Activated naive CD4-positive, alpha-beta T cell treated with anti-CD3 and anti-CD28 coated beads, Interleukin-2, amount 10 ng/mL, durations not matched to agents 7 days and 5 days (primary cell): ENCODE measurements around the gene PAIP2.
"Not testable (repeated sequence)": the region's sequence is repeated elsewhere in the genome, so short reads cannot be mapped to it uniquely, and the experiment has no call there.

ENCODE experiments used
- CTCF ChIA-PET: fragments of 350-600 bp; sonication (Branson Sonifier 250); formaldehyde crosslinking; loops from one replicate; lab custom pipeline; 2021; ENCODE audit warnings: antibody characterized with exemption; lab: Charles Lee
- DNase-seq: peaks from one replicate; pipeline ENCODE4 v3.0.0-alpha.2; 2020
- H3K27ac Mint-ChIP-seq: one replicate; pipeline ENCODE4 v1.8.0; 2021; ENCODE audit warnings: mild to moderate bottlenecking, moderate library complexity, mixed read lengths
- H3K27me3 Mint-ChIP-seq: one replicate; pipeline ENCODE4 v1.8.0; 2021; ENCODE audit warnings: mild to moderate bottlenecking, mixed read lengths
- H3K36me3 Mint-ChIP-seq: one replicate; pipeline ENCODE4 v1.8.0; 2021; ENCODE audit warnings: mixed read lengths
- H3K4me1 Mint-ChIP-seq: one replicate; pipeline ENCODE4 v1.8.0; 2021; ENCODE audit warnings: mixed read lengths
- H3K4me3 Mint-ChIP-seq: one replicate; pipeline ENCODE4 v1.8.0; 2021; ENCODE audit warnings: mild to moderate bottlenecking, moderate library complexity, mixed read lengths
- H3K9me3 Mint-ChIP-seq: one replicate; pipeline ENCODE4 v1.8.0; 2021; ENCODE audit warnings: mixed read lengths

PAIP2 gene

DNA sequence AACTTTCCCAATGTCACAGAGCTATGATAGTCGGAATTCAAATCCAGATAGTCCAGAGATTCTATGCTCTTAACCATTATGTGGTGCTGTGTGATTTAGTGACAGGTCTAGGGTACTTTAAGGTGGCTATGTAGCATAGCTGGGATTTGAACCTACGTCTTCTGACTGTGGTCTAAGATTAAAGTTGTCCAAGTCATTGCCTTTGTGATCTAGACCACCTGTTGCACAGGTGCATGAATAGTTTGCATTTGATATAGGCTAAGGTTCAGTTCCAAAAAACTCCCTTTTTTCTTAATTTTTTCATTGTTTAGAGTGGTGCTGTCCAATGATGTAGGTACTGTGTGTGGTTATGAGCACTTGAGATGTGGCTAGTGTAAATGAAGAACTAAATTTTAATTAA is 2.5 kb downstream of the PAIP2 start:
- CTCF ChIA-PET: interaction anchor here (1.1 kb wide), 1 partner anchor 74 kb away, joined by 3 read pairs; no protein-coding TSS in a partner anchor
- peaks cover 50% of the 10 kb centered on the region for H3K4me1 Mint-ChIP-seq

DNA sequence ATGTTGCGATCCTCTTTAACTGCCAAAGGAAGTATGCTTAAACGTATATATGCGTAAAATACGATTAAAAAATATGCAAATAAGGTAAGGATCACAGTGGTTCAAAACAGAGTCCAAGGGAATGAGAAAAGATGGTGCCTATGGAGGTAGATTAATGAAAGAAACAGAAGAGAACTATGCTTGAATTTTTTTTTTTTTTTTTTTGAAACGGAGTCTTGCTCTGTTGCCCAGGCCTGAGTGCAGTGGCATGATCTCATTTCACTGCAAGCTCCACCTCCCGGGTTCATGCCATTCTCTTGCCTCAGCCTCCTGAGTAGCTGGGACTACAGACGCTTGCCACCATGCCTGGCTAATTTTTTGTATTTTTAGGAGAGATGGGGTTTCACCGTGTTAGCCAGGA is 3.8 kb downstream of the PAIP2 start:
- H3K27ac Mint-ChIP-seq, H3K4me3 Mint-ChIP-seq, CTCF ChIA-PET, H3K27me3 Mint-ChIP-seq, DNase-seq, H3K9me3 Mint-ChIP-seq: not testable (repeated sequence)
- Mint-ChIP-seq H3K36me3 (peaks cover 31% of the 10 kb centered on the region), H3K4me1 (peaks cover 47% of the 10 kb centered on the region)

More for the DNA sequence above, 2.5 kb downstream of the PAIP2 start:
- no peak overlapping the region for H3K27ac Mint-ChIP-seq
- H3K4me3 Mint-ChIP-seq: peak overlapping the region; percentile 26
- H3K9me3 Mint-ChIP-seq: no peaks in the 10 kb centered on the region
- peaks cover 5% of the 10 kb centered on the region for H3K27me3 Mint-ChIP-seq
- DNase-seq: no peak
- H3K36me3 Mint-ChIP-seq: peaks cover 31% of the 10 kb centered on the region

DNA sequence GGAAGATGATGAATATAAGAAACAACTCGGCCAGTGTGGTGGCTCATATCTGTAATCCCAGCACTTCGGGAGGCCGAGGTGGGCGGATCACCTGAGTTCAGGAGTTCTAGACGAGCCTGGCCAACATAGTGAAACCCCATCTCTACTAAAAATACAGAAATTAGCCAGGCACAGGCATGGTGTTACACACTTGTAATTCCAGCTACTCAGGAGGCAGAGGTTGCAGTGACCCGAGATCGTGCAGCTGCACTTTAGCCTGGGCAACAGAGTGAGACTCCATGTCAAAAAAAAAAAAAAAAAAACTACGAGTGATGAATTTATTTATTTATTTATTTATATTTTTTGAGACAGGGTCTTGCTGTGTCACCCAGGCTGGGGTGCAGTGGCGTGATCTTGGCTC is 6.2 kb downstream of the PAIP2 start:
- CTCF ChIA-PET, DNase-seq, H3K9me3 Mint-ChIP-seq, H3K4me3 Mint-ChIP-seq, H3K27me3 Mint-ChIP-seq, H3K27ac Mint-ChIP-seq: not testable (repeated sequence)
- Mint-ChIP-seq H3K4me1 (peaks cover 28% of the 10 kb centered on the region), H3K36me3 (peaks cover 35% of the 10 kb centered on the region)

DNA sequence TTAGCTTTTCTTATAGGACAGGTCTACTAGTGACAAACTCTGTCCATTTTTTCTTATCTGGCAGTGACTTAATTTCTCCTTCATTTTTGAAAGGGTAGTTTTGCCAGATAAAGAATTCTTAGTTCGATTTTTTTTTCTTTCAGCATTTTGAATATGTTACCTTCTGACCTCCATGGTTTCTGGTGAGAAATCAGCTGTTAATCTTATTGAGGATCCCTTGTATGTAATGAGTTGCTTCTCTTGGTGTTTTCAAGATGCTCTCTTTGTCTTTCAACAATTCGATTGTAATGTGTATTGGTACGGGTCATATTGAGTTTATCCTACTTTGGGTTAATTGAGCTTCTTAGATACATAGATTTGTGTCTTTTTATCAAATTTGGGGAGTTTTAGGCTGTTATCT is 12.5 kb downstream of the PAIP2 start:
- Mint-ChIP-seq H3K27ac (no peak overlapping the region), H3K9me3 (peaks cover 5% of the 10 kb centered on the region), H3K36me3 (peaks cover 30% of the 10 kb centered on the region), H3K4me1 (peaks cover 5% of the 10 kb centered on the region), H3K27me3 (no peaks in the 10 kb centered on the region), H3K4me3 (no peak overlapping the region)
- CTCF ChIA-PET: no interaction called here
- no peak for DNase-seq

DNA sequence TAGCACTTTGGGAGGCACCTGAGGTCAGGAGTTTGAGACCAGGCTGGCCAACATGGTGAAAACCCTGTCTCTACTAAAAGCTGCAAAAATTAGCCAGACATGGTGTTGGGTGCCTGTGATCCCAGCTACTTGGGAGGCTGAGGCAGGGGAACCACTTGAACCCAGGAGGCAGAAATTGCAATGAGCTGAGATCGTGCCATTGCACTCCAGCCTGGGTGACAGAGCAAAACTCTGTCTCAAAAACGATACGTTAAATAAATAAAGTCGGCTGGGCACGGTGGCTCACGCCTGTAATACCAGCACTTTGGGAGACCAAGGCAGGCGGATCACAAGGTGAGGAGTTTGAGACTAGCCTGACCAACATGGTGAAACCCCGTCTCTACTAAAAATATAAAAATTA is 14.2 kb downstream of the PAIP2 start:
- not testable (repeated sequence) for H3K4me1 Mint-ChIP-seq, H3K27ac Mint-ChIP-seq, H3K27me3 Mint-ChIP-seq, H3K9me3 Mint-ChIP-seq, H3K4me3 Mint-ChIP-seq, DNase-seq
- CTCF ChIA-PET: interaction anchor here (2.0 kb wide), 1 partner anchor 14 kb away, joined by 5 read pairs; the partner anchor contains the start of gene PAIP2
- H3K36me3 Mint-ChIP-seq: peaks cover 30% of the 10 kb centered on the region

DNA sequence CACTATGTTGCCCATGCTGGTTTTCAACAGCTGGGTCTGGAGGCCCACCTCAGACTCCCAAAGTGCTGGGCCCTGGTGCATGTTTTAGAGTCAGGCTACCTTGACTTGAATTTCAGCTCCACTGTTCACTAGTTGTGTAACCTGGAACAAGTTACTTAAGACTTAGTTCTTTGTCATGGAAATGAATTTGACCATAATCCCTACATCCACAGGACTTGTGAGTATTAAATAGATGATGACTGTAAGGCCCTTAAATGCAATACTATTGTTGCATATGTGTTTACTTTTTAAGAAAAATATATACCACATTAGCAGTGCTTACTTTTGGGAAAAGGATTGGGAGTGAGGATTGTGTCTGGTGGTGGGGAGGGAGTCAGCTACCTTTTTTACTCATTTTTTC is 16.4 kb downstream of the PAIP2 start:
- CTCF ChIA-PET: interaction anchor here (2.0 kb wide), 1 partner anchor 16 kb away, joined by 5 read pairs; the partner anchor contains the start of gene PAIP2
- no peaks in the 10 kb centered on the region for H3K27me3 Mint-ChIP-seq
- DNase-seq: no peak
- H3K36me3 Mint-ChIP-seq: peaks cover 21% of the 10 kb centered on the region
- no peak overlapping the region for H3K27ac Mint-ChIP-seq
- H3K4me1 Mint-ChIP-seq: peaks cover 5% of the 10 kb centered on the region
- H3K4me3 Mint-ChIP-seq: no peak overlapping the region
- H3K9me3 Mint-ChIP-seq: peaks cover 5% of the 10 kb centered on the region

DNA sequence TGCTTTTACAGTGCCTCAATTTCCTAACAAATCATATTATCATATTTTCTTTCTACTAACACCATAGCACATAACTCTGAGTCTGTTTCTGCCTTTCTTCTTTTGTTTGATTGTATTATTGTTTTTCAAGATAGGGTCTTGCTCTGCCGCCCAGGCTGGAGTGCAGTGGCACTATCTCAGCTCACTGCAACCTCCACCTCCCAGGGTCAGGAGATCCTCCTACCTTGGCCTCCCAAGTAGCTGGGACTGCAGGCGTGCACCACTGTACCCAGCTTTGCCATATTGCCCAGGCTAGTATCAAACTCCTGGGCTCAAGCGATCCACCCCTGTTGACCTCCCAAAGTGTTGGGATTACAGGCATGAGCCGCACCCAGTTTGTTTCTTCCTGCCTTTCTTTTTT is 18.7 kb downstream of the PAIP2 start:
- peaks cover 5% of the 10 kb centered on the region for H3K4me1 Mint-ChIP-seq
- H3K4me3 Mint-ChIP-seq: no peak overlapping the region
- H3K36me3 Mint-ChIP-seq: peaks cover 27% of the 10 kb centered on the region
- CTCF ChIA-PET: no interaction called here
- H3K27ac Mint-ChIP-seq: no peak overlapping the region
- H3K27me3 Mint-ChIP-seq: no peaks in the 10 kb centered on the region
- H3K9me3 Mint-ChIP-seq: no peaks in the 10 kb centered on the region
- DNase-seq: no peak

DNA sequence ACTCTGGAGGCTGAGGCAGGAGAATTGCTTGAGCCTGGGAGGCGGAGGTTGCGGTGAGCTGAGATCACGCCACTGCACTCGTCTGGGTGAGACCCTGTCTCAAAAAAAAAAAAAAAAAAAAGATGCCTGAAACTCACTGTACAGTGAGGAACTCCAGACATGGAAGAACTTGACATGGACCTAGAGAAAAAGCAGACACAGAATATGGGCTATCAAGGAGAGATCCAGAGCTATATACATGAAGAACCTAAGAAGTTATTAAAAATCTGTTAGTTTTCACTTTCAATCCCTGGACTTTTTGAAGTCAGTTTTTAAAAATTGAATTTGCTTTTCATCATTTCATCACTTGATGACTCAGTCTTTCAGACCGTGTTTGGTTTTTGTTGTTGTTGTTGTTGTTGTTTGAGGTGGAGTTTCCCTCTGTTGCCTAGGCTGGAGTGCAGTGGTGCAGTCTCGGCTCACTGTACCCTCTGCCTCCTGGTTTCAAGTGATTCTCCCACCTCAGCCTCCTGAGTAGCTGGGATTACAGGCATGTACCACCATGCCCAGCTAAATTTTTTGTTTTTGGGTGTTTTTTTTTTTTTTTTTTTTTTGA is 20.3 kb downstream of the PAIP2 start:
- Mint-ChIP-seq H3K4me1 (peaks cover 4% of the 10 kb centered on the region), H3K36me3 (peaks cover 33% of the 10 kb centered on the region), H3K27ac (no peak overlapping the region), H3K27me3 (no peaks in the 10 kb centered on the region), H3K9me3 (no peaks in the 10 kb centered on the region), H3K4me3 (no peak overlapping the region)
- CTCF ChIA-PET: interaction anchor here (1.1 kb wide), 1 partner anchor 8 kb away, joined by 3 read pairs; no protein-coding TSS in a partner anchor
- DNase-seq: no peak

DNA sequence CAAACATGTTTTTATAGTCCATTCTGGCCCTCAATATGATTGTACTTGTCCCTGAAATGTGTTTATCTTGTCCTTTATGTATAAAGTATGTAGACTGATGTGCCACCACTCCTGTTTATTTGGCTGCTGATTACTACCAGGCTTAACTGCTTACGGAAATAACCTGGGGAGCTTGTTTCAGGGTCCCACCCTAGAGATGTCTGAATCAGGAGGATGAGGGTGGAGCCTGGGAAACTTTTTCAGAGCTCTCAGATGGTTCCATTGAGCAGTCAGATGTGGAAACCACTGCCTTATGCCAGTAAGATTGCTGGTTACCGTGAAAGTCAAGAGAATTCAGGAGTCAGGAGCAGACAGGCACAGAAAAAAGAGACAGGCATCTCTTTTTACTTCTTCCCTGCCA is 22.3 kb downstream of the PAIP2 start:
- no peaks in the 10 kb centered on the region for H3K9me3 Mint-ChIP-seq
- peaks cover 33% of the 10 kb centered on the region for H3K36me3 Mint-ChIP-seq
- no peak overlapping the region for H3K27ac Mint-ChIP-seq
- H3K4me3 Mint-ChIP-seq: no peak overlapping the region
- CTCF ChIA-PET: interaction anchor here (0.5 to 1.3 kb wide), 2 partner anchors 28 to 75 kb away, joined by 3 to 4 read pairs; no protein-coding TSS in a partner anchor
- no peak for DNase-seq
- no peaks in the 10 kb centered on the region for H3K27me3 Mint-ChIP-seq
- H3K4me1 Mint-ChIP-seq: no peaks in the 10 kb centered on the region

DNA sequence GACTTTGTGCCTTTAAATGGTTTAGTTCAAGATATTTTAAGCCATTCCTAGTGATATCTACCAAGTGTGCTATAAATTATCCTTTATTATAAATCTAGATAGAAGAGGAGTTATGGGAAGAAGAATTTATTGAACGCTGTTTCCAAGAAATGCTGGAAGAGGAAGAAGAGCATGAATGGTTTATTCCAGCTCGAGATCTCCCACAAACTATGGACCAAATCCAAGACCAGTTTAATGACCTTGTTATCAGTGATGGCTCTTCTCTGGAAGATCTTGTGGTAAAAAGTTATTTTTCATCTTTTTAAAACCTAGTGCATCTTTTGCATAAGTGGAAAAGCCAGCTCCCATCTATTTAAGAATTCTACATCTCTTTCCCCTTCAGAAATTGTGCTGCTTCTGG is 22.8 kb downstream of the PAIP2 start:
- no peaks in the 10 kb centered on the region for H3K9me3 Mint-ChIP-seq
- no peaks in the 10 kb centered on the region for H3K4me1 Mint-ChIP-seq
- H3K27me3 Mint-ChIP-seq: no peaks in the 10 kb centered on the region
- no peak overlapping the region for H3K4me3 Mint-ChIP-seq
- H3K27ac Mint-ChIP-seq: no peak overlapping the region
- CTCF ChIA-PET: interaction anchor here (0.5 to 1.3 kb wide), 2 partner anchors 29 to 76 kb away, joined by 3 to 4 read pairs; no protein-coding TSS in a partner anchor
- peaks cover 35% of the 10 kb centered on the region for H3K36me3 Mint-ChIP-seq
- DNase-seq: no peak

DNA sequence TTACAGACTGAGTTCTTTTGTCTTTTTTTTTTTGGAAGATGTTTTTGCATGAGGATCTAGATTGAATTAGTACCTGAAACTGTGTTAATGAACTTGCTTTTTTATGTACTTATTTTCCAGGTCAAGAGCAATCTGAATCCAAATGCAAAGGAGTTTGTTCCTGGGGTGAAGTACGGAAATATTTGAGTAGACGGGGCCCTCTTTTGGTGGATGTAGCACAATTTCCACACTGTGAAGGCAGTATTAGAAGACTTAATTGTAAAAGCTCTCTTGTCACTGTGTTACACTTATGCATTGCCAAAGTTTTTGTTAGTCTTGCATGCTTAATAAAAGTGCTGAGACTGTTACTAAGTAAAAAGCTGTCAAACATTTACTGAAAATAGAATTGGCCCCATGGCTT is 27.0 kb downstream of the PAIP2 start:
- Mint-ChIP-seq H3K36me3 (peaks cover 41% of the 10 kb centered on the region), H3K27me3 (no peaks in the 10 kb centered on the region), H3K9me3 (no peaks in the 10 kb centered on the region), H3K4me3 (no peak overlapping the region), H3K4me1 (peaks cover 13% of the 10 kb centered on the region), H3K27ac (no peak overlapping the region)
- no peak for DNase-seq
- CTCF ChIA-PET: interaction anchor here (0.9 to 1.9 kb wide), 6 partner anchors 12 to 118 kb away, joined by 3 to 4 read pairs (median 4); no protein-coding TSS in a partner anchor

DNA sequence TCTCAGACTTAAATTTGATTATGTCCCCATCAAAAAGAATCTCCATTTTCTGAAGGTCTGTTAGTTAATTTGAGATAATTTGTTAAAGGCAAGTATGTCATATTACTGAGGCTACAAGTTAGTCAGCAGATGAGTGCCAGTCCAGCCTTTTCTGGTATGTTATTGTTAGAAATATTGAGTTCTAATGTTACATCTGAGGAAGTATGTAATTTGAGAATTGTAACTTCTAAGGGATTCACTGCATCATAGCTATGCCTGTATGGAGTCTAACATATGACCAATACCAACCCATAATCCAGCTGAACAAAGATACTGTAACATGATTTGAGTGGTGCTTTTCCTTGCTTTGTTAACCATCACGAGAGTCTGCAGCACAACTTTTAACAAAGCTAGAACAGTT is 27.5 kb downstream of the PAIP2 start:
- no peaks in the 10 kb centered on the region for H3K9me3 Mint-ChIP-seq
- CTCF ChIA-PET: interaction anchor here (0.9 to 1.9 kb wide), 8 partner anchors 8 to 118 kb away, joined by 3 to 4 read pairs (median 3); no protein-coding TSS in a partner anchor
- H3K27me3 Mint-ChIP-seq: no peaks in the 10 kb centered on the region
- no peak overlapping the region for H3K27ac Mint-ChIP-seq
- H3K4me1 Mint-ChIP-seq: peaks cover 13% of the 10 kb centered on the region
- H3K4me3 Mint-ChIP-seq: no peak overlapping the region
- peaks cover 35% of the 10 kb centered on the region for H3K36me3 Mint-ChIP-seq
- no peak for DNase-seq

DNA sequence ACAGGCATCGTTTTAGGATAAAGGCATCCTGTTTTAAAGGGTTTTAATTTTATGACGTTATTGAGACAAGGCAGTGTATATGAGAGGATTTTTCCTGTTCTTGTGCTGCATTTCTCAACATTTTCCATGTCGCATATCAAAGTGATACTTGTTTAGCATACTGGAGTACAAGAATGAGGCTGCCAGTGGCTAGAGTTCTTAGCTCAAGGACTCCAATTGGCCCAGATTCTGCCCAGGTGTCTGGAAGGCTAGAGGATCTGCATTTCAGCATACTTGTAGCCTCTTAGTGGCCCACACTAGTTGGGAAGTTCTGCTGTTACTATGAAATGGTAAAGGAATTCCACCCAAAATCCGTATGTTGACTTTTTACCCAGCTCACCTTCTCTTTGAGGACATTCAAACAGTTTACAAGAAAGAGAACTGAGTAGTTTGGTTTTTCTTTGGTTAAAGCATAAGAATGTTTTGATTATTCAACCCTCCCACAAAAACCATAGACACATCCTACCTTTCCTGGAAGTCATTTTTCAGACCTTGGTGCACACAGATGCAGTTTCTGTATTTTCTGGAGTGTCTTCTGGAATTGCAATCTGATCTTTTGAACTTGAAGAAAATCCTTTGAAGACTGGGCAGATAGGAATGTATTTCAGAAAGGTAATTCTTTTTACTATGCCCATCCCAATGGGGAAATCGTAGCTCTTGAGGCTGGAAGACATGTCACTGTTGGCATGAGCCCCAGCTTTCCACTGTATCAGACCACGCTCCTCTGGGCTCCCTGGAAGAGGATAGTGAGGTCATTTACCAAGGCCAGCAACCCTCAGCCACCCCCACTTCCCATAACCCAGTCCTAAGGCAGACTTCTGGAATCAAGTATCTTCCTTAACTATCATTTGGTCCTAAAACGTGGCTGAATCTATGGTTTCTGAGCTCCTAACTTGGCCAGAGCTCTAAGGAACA is 30.1 kb downstream of the PAIP2 start:
- CTCF ChIA-PET: no interaction called here
- no peaks in the 10 kb centered on the region for H3K27me3 Mint-ChIP-seq
- peak overlapping the region; percentile 55 for H3K27ac Mint-ChIP-seq
- peaks cover 13% of the 10 kb centered on the region for H3K4me1 Mint-ChIP-seq
- DNase-seq: no peak
- no peaks in the 10 kb centered on the region for H3K9me3 Mint-ChIP-seq
- no peak overlapping the region for H3K4me3 Mint-ChIP-seq
- H3K36me3 Mint-ChIP-seq: peaks cover 23% of the 10 kb centered on the region

DNA sequence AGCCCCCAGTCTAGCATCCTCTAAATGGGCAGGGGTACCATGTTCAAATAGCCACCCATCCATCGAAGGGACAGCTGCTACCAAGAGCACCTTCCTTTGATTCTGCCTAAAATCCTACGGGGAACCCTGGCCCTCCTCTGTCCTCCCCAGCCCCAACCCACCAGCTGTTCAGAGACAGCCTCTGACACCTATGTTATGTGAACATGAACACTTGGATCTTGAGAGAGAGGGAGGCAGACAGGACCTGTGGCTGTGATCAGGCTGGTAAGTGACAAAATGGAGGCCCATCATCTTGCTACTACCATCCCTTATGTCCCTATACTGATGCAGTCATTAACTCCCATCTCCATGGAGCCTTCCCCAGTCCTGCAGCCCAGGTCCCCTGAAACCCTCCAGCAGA is 33.3 kb downstream of the PAIP2 start:
- Mint-ChIP-seq H3K4me1 (peaks cover 20% of the 10 kb centered on the region), H3K36me3 (peaks cover 14% of the 10 kb centered on the region), H3K27me3 (no peaks in the 10 kb centered on the region), H3K9me3 (no peaks in the 10 kb centered on the region), H3K4me3 (no peak overlapping the region), H3K27ac (no peak overlapping the region)
- CTCF ChIA-PET: interaction anchor here (0.8 to 1.0 kb wide), 2 partner anchors 13 to 33 kb away, joined by 3 read pairs; no protein-coding TSS in a partner anchor
- no peak for DNase-seq
